B cell (primary cell): ENCODE results near the gene HES4. TPM values are rescaled to one million over a fixed set of nuclear protein-coding genes. Genes with fewer than 3 reads are reported as not detected.

Experiments
- ATAC-seq: fragments of 200-7000 bp; cut with Tn5 transposase; one replicate; pipeline ENCODE4 v1.10.0; 2021; ENCODE audit warnings: low read depth, mild to moderate bottlenecking, moderate number of reproducible peaks, moderate library complexity
- CTCF ChIA-PET: fragments of 350-600 bp; sonication (Branson Sonifier 250); formaldehyde crosslinking; loops from one replicate; lab custom pipeline; 2021; ENCODE audit warnings: antibody characterized with exemption, inconsistent platforms; lab: Charles Lee
- POLR2A ChIA-PET: fragments of 350-600 bp; sonication (Branson Sonifier 250); formaldehyde crosslinking; loops from one replicate; lab custom pipeline; 2021; ENCODE audit warnings: antibody characterized with exemption; lab: Charles Lee
- DNase-seq: peaks from one replicate; pipeline ENCODE4 v3.0.0; 2013
- H2AFZ ChIP-seq: 2 replicates; pipeline ENCODE4 v1.6.1; 2012; ENCODE audit warnings: mild to moderate bottlenecking, low read depth, low read length; ENCODE audit not compliant: insufficient read depth, poor library complexity, severe bottlenecking
- H3K27ac ChIP-seq, 2 donors: 1 replicate in 1 of 2; 2 replicates in 1 of 2; pipeline ENCODE4 v1.5.1; 2012 to 2013; ENCODE audit warnings: low read length in 2 of 2, mild to moderate bottlenecking in 2 of 2, moderate library complexity in 1 of 2
- H3K27me3 ChIP-seq, 4 experiments: fragments of 200-600 bp in 1 of 4; sonication (generic) in 1 of 4; replicated peaks in 1 of 4; 1 replicate in 2 of 4; 2 replicates in 2 of 4; pipeline versions ENCODE4 v1.6.1 to v1.7.0; 2013 to 2016; ENCODE audit warnings: low read length in 3 of 4, mild to moderate bottlenecking in 2 of 4, mixed read lengths in 1 of 4, moderate library complexity in 1 of 4; ENCODE audit not compliant: insufficient read depth in 4 of 4, control insufficient read depth in 3 of 4; ENCODE audit errors: control extremely low read depth in 1 of 4
- H3K36me3 ChIP-seq, 2 experiments: replicated peaks in 1 of 2; 1 replicate in 1 of 2; 2 replicates in 1 of 2; pipeline versions ENCODE4 v1.6.1 to v1.7.1; 2013; ENCODE audit warnings: low read length in 1 of 2; ENCODE audit not compliant: insufficient read depth in 2 of 2, control insufficient read depth in 1 of 2; ENCODE audit errors: control extremely low read depth in 1 of 2, extremely low read depth in 1 of 2
- H3K4me1 ChIP-seq, 2 donors: fragments of 200-600 bp in 1 of 2; sonication (generic) in 1 of 2; 1 replicate in 1 of 2; 2 replicates in 1 of 2; pipeline versions ENCODE4 v1.5.1 to v1.6.1; 2013 to 2017; ENCODE audit warnings: low read length in 2 of 2; ENCODE audit not compliant: control insufficient read depth in 2 of 2, insufficient read depth in 2 of 2
- H3K4me2 ChIP-seq: replicated peaks from 2 replicates; pipeline ENCODE3; 2012; ENCODE audit warnings: mild to moderate bottlenecking, low read depth, low read length; ENCODE audit not compliant: poor library complexity, severe bottlenecking
- H3K4me3 ChIP-seq, 5 experiments: fragments of 200-600 bp in 1 of 5; sonication (generic) in 1 of 5; 1 replicate in 3 of 5; 2 replicates in 2 of 5; pipeline versions ENCODE4 v1.5.1 to v1.7.0; 2011 to 2016; ENCODE audit warnings: low read length in 4 of 5, mild to moderate bottlenecking in 4 of 5, low read depth in 2 of 5, control low read depth in 1 of 5, moderate library complexity in 1 of 5; ENCODE audit not compliant: insufficient read depth in 1 of 5; ENCODE audit errors: control extremely low read depth in 1 of 5, extremely low read depth in 1 of 5
- H3K79me2 ChIP-seq: fragments of 200-600 bp; sonication (generic); one replicate; pipeline ENCODE4 v1.6.0; 2016; ENCODE audit warnings: low read length; ENCODE audit not compliant: control insufficient read depth, insufficient read depth
- H3K9ac ChIP-seq: fragments of 200-600 bp; sonication (generic); 2 replicates; pipeline ENCODE4 v1.6.1; 2017; ENCODE audit warnings: mild to moderate bottlenecking, low read length, moderate library complexity
- H3K9me3 ChIP-seq, 3 donors: one replicate each; pipeline versions ENCODE4 v1.6.1 to v1.7.1; 2013; ENCODE audit warnings: low read length in 2 of 3; ENCODE audit not compliant: control insufficient read depth in 2 of 3, insufficient read depth in 1 of 3; ENCODE audit errors: control extremely low read depth in 1 of 3
- H4K20me1 ChIP-seq: 2 replicates; pipeline ENCODE4 v1.6.0; 2012; ENCODE audit warnings: mild to moderate bottlenecking, low read length; ENCODE audit not compliant: insufficient read depth, control insufficient read depth, poor library complexity, severe bottlenecking
- H3K27ac Mint-ChIP-seq: one replicate; pipeline ENCODE4 v1.8.0; 2021; ENCODE audit warnings: mixed read lengths
- H3K27me3 Mint-ChIP-seq: one replicate; pipeline ENCODE4 v1.8.0; 2021; ENCODE audit warnings: mixed read lengths
- H3K4me1 Mint-ChIP-seq: one replicate; pipeline ENCODE4 v1.8.0; 2021; ENCODE audit warnings: mixed read lengths
- H3K4me3 Mint-ChIP-seq: one replicate; pipeline ENCODE4 v1.8.0; 2021; ENCODE audit warnings: mixed read lengths
- H3K9me3 Mint-ChIP-seq: one replicate; pipeline ENCODE4 v1.8.0; 2022; ENCODE audit warnings: mixed read lengths; ENCODE audit not compliant: insufficient read depth
- EZH2 ChIP-seq: IDR thresholded peaks from 2 replicates; pipeline ENCODE4 v1.6.1; 2012; ENCODE audit warnings: borderline replicate concordance, low read depth, mild to moderate bottlenecking, moderate library complexity, low read length; ENCODE audit not compliant: insufficient read depth, poor library complexity, severe bottlenecking
- WGBS: methylation state at CpG from one replicate; pipeline ENCODE4 v1.1.5; 2013; ENCODE audit warnings: missing lambda C conversion rate; ENCODE audit not compliant: insufficient coverage; 5-methylcytosine and 5-hydroxymethylcytosine counted together
- intact Hi-C: fragments of 100-400 bp; cut with micrococcal nuclease; formaldehyde crosslinking; loops from one replicate; pipeline ENCODE4 v1.10.0; 2022
- polyA plus RNA-seq: library from polyadenylated mRNA; depleted of rRNA; stranded (reverse); fragments of >200 nt; gene quantifications from 2 replicates; pipeline ENCODE4 v1.2.3, GENCODE V29; 2012
- total RNA-seq, 2 donors: library from RNA; stranded (reverse); fragments of 120-200 nt in 1 of 2; gene quantifications; 1 replicate in 1 of 2; 2 replicates in 1 of 2; pipeline versions ENCODE4 v1.2.3 to v1.2.4, GENCODE V29; 2013 to 2022
- TF ChIP-seq, protein P1 (sequence below): fragments of 200-600 bp; IDR thresholded peaks from one replicate; pipeline ENCODE4 v1.8.0; 2022; ENCODE audit warnings: antibody characterized with exemption, mild to moderate bottlenecking

Gene HES4
- total and polyA plus RNA-seq, 2 donors (not counting 1 experiment from before 2014, with no cell fraction given), result 3.2 to 4.5 TPM

DNA sequence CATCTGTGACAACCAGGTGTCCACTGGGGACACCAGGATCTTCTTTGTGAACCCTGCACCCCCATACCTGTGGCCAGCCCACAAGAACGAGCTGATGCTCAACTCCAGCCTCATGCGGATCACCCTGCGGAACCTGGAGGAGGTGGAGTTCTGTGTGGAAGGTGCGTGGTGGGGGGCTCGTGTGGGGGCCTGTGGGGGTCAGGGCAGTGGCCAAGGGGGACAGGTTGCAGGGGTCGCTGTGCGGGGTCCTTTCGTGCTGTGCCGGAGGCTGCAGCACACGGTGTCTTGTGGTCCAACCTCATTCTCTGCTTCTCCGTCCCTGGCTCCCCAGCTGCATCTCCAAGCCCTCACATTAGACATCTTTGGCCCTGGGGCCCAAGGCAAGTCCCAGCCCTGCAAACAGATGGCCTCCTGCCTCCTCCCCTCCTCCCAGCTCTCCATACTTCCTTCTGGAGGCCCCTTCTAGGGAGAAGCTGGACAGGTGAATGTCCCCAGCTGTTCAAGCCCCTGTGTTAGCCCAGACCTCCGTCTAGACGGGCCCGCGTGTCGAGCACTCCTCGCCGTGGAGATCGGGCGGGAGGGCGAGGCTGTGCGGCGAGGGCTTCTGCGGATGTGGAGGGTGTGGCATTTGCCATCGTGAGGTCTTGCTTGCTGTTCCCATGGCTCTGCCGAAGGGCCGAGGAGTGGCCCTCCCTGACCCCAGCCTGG lies 22.6 kb upstream of the HES4 start:
- Histone ChIP-seq H3K36me3 (no peaks in the 10 kb centered on the region), H3K4me3 (no peak overlapping the region), H3K9ac (no peak overlapping the region), H4K20me1 (no peaks in the 10 kb centered on the region), H2AFZ (no peak overlapping the region), H3K27ac (no peak overlapping the region), H3K27me3 (peaks cover 0 to 22% (median 6%) of the 10 kb centered on the region in 4 experiments), H3K79me2 (no peaks in the 10 kb centered on the region), H3K4me2 (no peak overlapping the region), H3K4me1 (peaks cover 9 to 21% of the 10 kb centered on the region in 2 donors), H3K9me3 (no peaks in the 10 kb centered on the region)
- Mint-ChIP-seq H3K9me3 (no peaks in the 10 kb centered on the region), H3K27me3 (no peaks in the 10 kb centered on the region), H3K4me1 (peaks cover 4% of the 10 kb centered on the region), H3K4me3 (peak overlapping the region; percentile 29), H3K27ac (peak overlapping the region; percentile 20)
- no peak for DNase-seq
- WGBS, result 84% methylated on average over 27 of the region's 27 CpGs
- TF ChIP-seq, protein P1, sequence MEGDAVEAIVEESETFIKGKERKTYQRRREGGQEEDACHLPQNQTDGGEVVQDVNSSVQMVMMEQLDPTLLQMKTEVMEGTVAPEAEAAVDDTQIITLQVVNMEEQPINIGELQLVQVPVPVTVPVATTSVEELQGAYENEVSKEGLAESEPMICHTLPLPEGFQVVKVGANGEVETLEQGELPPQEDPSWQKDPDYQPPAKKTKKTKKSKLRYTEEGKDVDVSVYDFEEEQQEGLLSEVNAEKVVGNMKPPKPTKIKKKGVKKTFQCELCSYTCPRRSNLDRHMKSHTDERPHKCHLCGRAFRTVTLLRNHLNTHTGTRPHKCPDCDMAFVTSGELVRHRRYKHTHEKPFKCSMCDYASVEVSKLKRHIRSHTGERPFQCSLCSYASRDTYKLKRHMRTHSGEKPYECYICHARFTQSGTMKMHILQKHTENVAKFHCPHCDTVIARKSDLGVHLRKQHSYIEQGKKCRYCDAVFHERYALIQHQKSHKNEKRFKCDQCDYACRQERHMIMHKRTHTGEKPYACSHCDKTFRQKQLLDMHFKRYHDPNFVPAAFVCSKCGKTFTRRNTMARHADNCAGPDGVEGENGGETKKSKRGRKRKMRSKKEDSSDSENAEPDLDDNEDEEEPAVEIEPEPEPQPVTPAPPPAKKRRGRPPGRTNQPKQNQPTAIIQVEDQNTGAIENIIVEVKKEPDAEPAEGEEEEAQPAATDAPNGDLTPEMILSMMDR, result no peak
- TF ChIP-seq EZH2, result no peak
- CTCF ChIA-PET, result interaction anchor here (1.0 to 1.5 kb wide), 2 partner anchors 10 to 38 kb away, joined by 4 to 6 read pairs; no protein-coding TSS in a partner anchor
- intact Hi-C loops, result no loop called here
- no peak for ATAC-seq
- POLR2A ChIA-PET, result interaction anchor here (1.0 kb wide), 1 partner anchor 9 kb away, joined by 3 read pairs; no protein-coding TSS in a partner anchor

DNA sequence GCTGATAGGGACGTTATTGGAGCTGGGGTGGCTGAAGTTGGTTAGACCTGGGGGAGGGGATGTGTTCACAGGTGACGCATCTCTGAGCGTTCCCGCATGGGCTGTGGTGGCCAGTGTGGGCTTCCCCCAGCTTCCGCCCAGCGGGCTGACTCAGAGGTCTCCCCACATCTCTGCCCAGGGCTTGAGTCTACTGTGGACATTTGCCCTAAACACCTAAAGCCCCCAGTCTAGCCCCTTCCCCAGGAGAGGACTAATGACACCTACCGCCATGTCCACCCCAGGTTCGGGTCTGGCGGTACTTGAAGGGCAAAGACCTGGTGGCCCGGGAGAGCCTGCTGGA lies 22.0 kb upstream of the HES4 start:
- Mint-ChIP-seq H3K4me3 (peak overlapping the region; percentile 29), H3K4me1 (peaks cover 4% of the 10 kb centered on the region), H3K27ac (no peak overlapping the region), H3K27me3 (no peaks in the 10 kb centered on the region), H3K9me3 (no peaks in the 10 kb centered on the region)
- 76% methylated on average over 10 of the region's 10 CpGs for WGBS
- Histone ChIP-seq H3K36me3 (no peaks in the 10 kb centered on the region), H3K4me2 (no peak overlapping the region), H3K4me3 (no peak overlapping the region), H3K79me2 (no peaks in the 10 kb centered on the region), H4K20me1 (no peaks in the 10 kb centered on the region), H3K9me3 (no peaks in the 10 kb centered on the region), H2AFZ (no peak overlapping the region), H3K27ac (no peak overlapping the region), H3K4me1 (peaks cover 9 to 21% of the 10 kb centered on the region in 2 donors), H3K27me3 (peaks cover 0 to 22% (median 6%) of the 10 kb centered on the region in 4 experiments), H3K9ac (no peak overlapping the region)
- CTCF ChIA-PET, result interaction anchor here (1.0 to 1.5 kb wide), 2 partner anchors 11 to 37 kb away, joined by 4 to 6 read pairs; no protein-coding TSS in a partner anchor
- POLR2A ChIA-PET, result interaction anchor here (0.6 to 1.0 kb wide), 2 partner anchors 9 to 98 kb away, joined by 3 to 4 read pairs; no protein-coding TSS in a partner anchor
- intact Hi-C loops, result no loop called here
- TF ChIP-seq, protein P1, result no peak
- TF ChIP-seq EZH2, result no peak
- no peak for ATAC-seq
- no peak for DNase-seq
